Nephron (organoid): ENCODE data around the gene CNIH1.

Source experiments
- H3K27ac Mint-ChIP-seq, 3 experiments: 2 replicates each; pipeline ENCODE4 v1.8.0; 2020; ENCODE audit warnings: mixed read lengths in 3 of 3, mild to moderate bottlenecking in 2 of 3, moderate library complexity in 1 of 3
- H3K27me3 Mint-ChIP-seq: 2 replicates; pipeline ENCODE4 v1.8.0; 2021; ENCODE audit warnings: low read depth, mild to moderate bottlenecking, moderate library complexity, mixed read lengths
- H3K36me3 Mint-ChIP-seq: 2 replicates; pipeline ENCODE4 v1.8.0; 2020; ENCODE audit warnings: low read depth, mixed read lengths
- H3K4me1 Mint-ChIP-seq: 2 replicates; pipeline ENCODE4 v1.8.0; 2020; ENCODE audit warnings: mixed read lengths
- H3K4me3 Mint-ChIP-seq, 3 experiments: 2 replicates each; pipeline ENCODE4 v1.8.0; 2020; ENCODE audit warnings: mild to moderate bottlenecking in 3 of 3, mixed read lengths in 3 of 3, moderate library complexity in 2 of 3
- H3K9me3 Mint-ChIP-seq: 2 replicates; pipeline ENCODE4 v1.8.0; 2020; ENCODE audit warnings: mixed read lengths
- TF ChIP-seq, protein P1 (sequence below), 3 experiments: fragments of 200-600 bp; sonication (generic); IDR thresholded peaks; one replicate each; pipeline ENCODE4 v1.5.0; 2021; ENCODE audit warnings: antibody characterized with exemption in 3 of 3; ENCODE audit not compliant: unreplicated experiment in 3 of 3

Gene CNIH1

DNA sequence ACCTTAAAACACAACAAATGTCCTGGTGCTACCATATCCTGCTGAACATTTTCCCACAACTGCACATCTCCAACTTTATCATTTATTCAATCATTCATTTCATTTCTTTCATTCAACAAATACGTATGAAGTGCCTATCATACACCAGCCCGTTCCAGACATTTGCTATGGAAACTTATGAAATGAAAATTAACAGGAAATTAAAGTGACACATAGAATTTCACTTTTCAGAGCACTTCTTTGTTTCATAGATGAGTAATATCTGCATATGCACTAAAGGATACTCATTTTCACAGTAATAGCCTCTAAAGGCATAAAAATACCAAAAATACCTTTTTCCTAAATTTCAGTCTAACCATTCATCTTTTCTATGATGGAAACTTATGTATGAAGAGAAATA is 12.6 kb downstream of the CNIH1 start:
- H3K4me3 Mint-ChIP-seq: no peak overlapping the region
- peak overlapping the region in 1 of 3 experiments; percentile 56 for H3K27ac Mint-ChIP-seq
- peaks cover 68% of the 10 kb centered on the region for H3K36me3 Mint-ChIP-seq
- TF ChIP-seq, protein P1, sequence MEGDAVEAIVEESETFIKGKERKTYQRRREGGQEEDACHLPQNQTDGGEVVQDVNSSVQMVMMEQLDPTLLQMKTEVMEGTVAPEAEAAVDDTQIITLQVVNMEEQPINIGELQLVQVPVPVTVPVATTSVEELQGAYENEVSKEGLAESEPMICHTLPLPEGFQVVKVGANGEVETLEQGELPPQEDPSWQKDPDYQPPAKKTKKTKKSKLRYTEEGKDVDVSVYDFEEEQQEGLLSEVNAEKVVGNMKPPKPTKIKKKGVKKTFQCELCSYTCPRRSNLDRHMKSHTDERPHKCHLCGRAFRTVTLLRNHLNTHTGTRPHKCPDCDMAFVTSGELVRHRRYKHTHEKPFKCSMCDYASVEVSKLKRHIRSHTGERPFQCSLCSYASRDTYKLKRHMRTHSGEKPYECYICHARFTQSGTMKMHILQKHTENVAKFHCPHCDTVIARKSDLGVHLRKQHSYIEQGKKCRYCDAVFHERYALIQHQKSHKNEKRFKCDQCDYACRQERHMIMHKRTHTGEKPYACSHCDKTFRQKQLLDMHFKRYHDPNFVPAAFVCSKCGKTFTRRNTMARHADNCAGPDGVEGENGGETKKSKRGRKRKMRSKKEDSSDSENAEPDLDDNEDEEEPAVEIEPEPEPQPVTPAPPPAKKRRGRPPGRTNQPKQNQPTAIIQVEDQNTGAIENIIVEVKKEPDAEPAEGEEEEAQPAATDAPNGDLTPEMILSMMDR (IDR thresholded peaks at IDR 0.05; ENCODE audit: unreplicated experiment in 3 of 3): no peak
- no peaks in the 10 kb centered on the region for H3K27me3 Mint-ChIP-seq
- H3K4me1 Mint-ChIP-seq: peaks cover 23% of the 10 kb centered on the region
- no peaks in the 10 kb centered on the region for H3K9me3 Mint-ChIP-seq

DNA sequence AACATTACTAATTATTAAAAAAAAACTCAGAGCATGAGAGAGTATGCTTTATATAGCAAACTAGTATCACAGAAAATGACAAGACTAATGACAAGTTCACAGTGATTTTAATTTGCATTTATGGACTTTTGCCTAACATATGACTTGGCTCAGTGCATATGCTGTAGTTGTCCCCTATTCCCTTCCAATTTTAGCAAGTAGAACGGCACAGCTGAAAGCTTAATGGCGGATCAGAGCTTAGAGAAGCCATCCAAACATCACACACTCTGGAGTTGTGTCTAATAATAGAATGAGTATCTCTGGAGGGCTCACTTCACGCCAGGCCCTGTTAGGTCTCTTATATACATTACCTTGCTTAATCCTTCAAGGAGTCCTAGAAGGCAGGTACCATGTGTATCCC is 13.3 kb downstream of the CNIH1 start:
- Mint-ChIP-seq H3K4me3 (no peak overlapping the region), H3K9me3 (no peaks in the 10 kb centered on the region), H3K4me1 (peaks cover 18% of the 10 kb centered on the region), H3K27me3 (no peaks in the 10 kb centered on the region), H3K27ac (peak overlapping the region in 2 of 3 experiments; percentile 56 to 74), H3K36me3 (peaks cover 65% of the 10 kb centered on the region)
- TF ChIP-seq, protein P1 (IDR thresholded peaks at IDR 0.05; ENCODE audit: unreplicated experiment in 3 of 3): no peak

DNA sequence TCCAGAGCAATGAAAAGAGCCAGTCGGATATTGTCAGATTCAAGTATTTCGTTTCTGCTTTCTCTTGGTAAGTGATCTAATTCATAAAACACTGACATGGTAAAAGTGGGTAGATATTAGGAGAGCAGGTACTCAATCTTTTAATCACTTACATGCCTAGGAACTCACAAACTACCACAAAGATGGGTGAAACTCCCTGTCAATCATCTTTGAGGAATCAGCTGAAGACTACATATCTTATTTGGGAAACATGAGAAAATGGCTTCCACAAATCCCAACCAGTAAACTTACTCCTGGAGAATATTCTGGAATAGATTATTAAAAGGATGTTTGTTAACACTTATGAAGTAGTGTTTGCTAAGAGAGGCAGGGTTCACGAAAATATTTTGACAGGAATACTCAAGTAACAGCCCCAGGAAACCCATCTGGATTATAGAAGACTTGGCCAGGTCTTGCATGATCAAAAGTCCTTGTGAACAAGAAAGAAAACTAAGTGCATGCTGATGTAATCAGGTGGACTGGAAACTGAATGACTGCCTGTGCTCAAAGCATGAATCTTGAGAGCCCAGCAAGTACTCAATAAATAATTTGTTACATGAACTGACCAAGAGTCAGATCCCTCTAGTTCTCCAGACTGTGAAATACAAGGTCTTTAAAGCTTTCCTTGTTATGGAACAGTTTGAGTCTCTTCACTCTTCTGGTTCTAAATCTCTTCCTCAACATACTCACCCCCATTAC is 15.5 kb downstream of the CNIH1 start:
- Mint-ChIP-seq H3K27me3 (no peaks in the 10 kb centered on the region), H3K9me3 (no peaks in the 10 kb centered on the region), H3K27ac (no peak overlapping the region), H3K36me3 (peaks cover 56% of the 10 kb centered on the region), H3K4me3 (no peak overlapping the region), H3K4me1 (peaks cover 9% of the 10 kb centered on the region)
- TF ChIP-seq, protein P1 (IDR thresholded peaks at IDR 0.05; ENCODE audit: unreplicated experiment in 3 of 3): no peak

DNA sequence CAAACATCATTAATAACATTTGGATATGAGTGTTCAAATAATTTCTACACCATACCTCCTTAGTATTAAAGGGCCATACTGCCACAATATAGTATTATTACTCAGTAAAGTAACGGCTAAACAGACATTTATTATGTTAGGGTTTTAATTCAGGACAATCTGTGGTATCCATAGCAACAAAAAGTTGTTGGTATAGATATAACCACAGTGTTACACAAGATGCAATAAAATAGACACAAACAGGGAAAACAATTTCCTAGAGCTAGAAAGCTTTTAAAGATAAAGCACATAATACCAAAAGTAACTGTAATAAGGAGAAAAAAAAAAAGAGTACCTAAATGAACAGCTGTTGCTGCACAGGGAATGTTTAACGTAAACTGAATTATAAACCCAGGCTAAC is 16.1 kb downstream of the CNIH1 start:
- TF ChIP-seq, protein P1 (IDR thresholded peaks at IDR 0.05; ENCODE audit: unreplicated experiment in 3 of 3): no peak
- H3K4me3 Mint-ChIP-seq: no peak overlapping the region
- peaks cover 9% of the 10 kb centered on the region for H3K4me1 Mint-ChIP-seq
- H3K27ac Mint-ChIP-seq: no peak overlapping the region
- H3K9me3 Mint-ChIP-seq: no peaks in the 10 kb centered on the region
- H3K27me3 Mint-ChIP-seq: no peaks in the 10 kb centered on the region
- peaks cover 49% of the 10 kb centered on the region for H3K36me3 Mint-ChIP-seq

DNA sequence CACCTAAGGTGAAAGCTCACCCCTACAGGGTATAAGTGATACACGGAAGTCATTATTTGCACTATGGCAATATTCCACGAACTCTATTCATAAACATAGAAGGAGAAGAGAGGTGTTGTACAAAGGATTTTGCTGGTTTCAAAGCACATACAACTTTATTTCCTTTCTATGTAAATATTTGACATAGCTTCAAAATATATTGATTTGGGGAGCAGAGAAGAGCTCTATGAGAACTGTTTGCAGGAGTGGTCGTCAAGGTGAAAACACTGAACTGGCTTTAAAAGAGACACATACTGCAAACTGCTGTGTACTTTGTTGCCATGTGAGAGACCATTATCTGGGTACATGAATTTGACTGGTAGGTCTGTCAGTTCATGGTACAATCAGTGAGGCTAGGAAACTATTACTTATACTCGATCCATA is 16.7 kb downstream of the CNIH1 start:
- no peaks in the 10 kb centered on the region for H3K27me3 Mint-ChIP-seq
- H3K27ac Mint-ChIP-seq: no peak overlapping the region
- H3K9me3 Mint-ChIP-seq: no peaks in the 10 kb centered on the region
- H3K4me3 Mint-ChIP-seq: no peak overlapping the region
- peaks cover 43% of the 10 kb centered on the region for H3K36me3 Mint-ChIP-seq
- peaks cover 9% of the 10 kb centered on the region for H3K4me1 Mint-ChIP-seq
- TF ChIP-seq, protein P1 (IDR thresholded peaks at IDR 0.05; ENCODE audit: unreplicated experiment in 3 of 3): no peak

DNA sequence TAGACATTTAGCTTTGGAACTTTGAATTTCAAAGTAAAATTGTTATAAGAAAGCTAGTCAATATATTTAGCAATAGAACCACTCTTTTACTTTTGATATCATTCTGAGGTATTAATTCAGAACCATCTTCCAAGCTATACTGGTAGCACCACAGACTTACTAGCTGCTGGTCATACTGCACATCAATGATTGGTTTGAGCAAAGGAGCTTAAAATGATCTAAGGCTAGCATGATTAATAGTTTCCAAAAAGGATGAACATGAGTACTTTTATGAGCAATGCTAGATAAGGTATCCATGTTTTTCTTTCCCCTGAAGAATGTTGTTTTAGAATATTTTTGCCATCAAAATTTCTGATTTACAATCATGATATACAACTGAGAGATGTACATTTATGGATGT is 17.2 kb downstream of the CNIH1 start:
- Mint-ChIP-seq H3K9me3 (no peaks in the 10 kb centered on the region), H3K27ac (no peak overlapping the region), H3K36me3 (peaks cover 38% of the 10 kb centered on the region), H3K4me1 (peaks cover 9% of the 10 kb centered on the region), H3K27me3 (no peaks in the 10 kb centered on the region), H3K4me3 (no peak overlapping the region)
- TF ChIP-seq, protein P1 (IDR thresholded peaks at IDR 0.05; ENCODE audit: unreplicated experiment in 3 of 3): no peak
